A549 treated with RU486 at 1 μM for 4 hours (cell line): ENCODE measurements around the gene MS4A12. TPM values are rescaled to one million over a fixed set of nuclear protein-coding genes. Genes with fewer than 3 reads are reported as not detected.

ENCODE experiments used
- total RNA-seq: library from RNA; stranded (reverse); fragments of 200-300 nt; extraction: Qiagen RNA extraction; gene quantifications from 5 replicates; pipeline ENCODE4 v1.2.3, GENCODE V29; 2022; ENCODE audit warnings: low read depth

The MS4A12 gene
- not detected in 5 replicates for total RNA-seq

GRCh38 chr11:60492488-60493009 lies at the start of gene MS4A12:
Gene MS4A12 (plus strand): TSS chr11:60492778. CDS start chr11:60497319, 4,541 bp downstream.

GRCh38 chr11:60455531-60456042 lies 37.0 kb upstream of the MS4A12 start, which contains the start of gene MS4A1:
Gene MS4A1 (plus strand): TSS chr11:60455847. CDS start chr11:60462375, 6,528 bp downstream.

GRCh38 chr11:60515144-60515855 lies 22.7 kb downstream of the MS4A12 start, which contains the start of gene MS4A13:
Gene MS4A13 (plus strand): TSS chr11:60515392. CDS start chr11:60518084, 2,692 bp downstream.

Other genes with a start within 250 kb of the MS4A12 start
- gene MS4A4E, start 249.6 kb upstream of the MS4A12 start, total RNA-seq, result not detected in 5 replicates
- gene MS4A4A, start 212.1 kb upstream of the MS4A12 start, total RNA-seq, result not detected in 5 replicates
- gene MS4A6E, start 165.5 kb upstream of the MS4A12 start, total RNA-seq, result not detected in 5 replicates
- gene MS4A7, start 114.2 kb upstream of the MS4A12 start, total RNA-seq, result not detected in 5 replicates
- gene MS4A14, start 96.3 kb upstream of the MS4A12 start, total RNA-seq, result not detected in 5 replicates
- not detected in 5 replicates for gene MS4A5, start 63.2 kb upstream of the MS4A12 start, total RNA-seq
- not detected in 5 replicates for gene MS4A1, start 36.9 kb upstream of the MS4A12 start, total RNA-seq
- not detected in 5 replicates for gene MS4A13, start 22.6 kb downstream of the MS4A12 start, total RNA-seq
- not detected in 5 replicates for gene MS4A8, start 206.8 kb downstream of the MS4A12 start, total RNA-seq
- gene MS4A18, start 231.9 kb downstream of the MS4A12 start, total RNA-seq, result not detected in 5 replicates